K562 (cell line): ENCODE data around the gene MAGEL2.

Source experiments
- BACH1 ChIP-seq: fragments of 200-800 bp; sonication (Bioruptor generic); IDR thresholded peaks from 2 replicates; pipeline ENCODE4 v1.6.1; 2016; ENCODE audit warnings: missing genetic modification characterization, missing compliant biosample characterization
- HCFC1 ChIP-seq: IDR thresholded peaks from 2 replicates; pipeline ENCODE4 v1.6.1; 2012; ENCODE audit warnings: low read depth, low read length, improper control_type of control experiment
- PCBP1 ChIP-seq: fragments of 200-400 bp; formaldehyde crosslinking; IDR thresholded peaks from 2 replicates; pipeline ENCODE4 v1.6.1; 2018; ENCODE audit warnings: mild to moderate bottlenecking, low read depth, low read length; ENCODE audit not compliant: poor library complexity, severe bottlenecking
- ZBTB1 ChIP-seq: sonication (generic); formaldehyde crosslinking; IDR thresholded peaks from 2 replicates; pipeline ENCODE4 v1.8.1; 2023; ENCODE audit warnings: missing genetic modification reagents, low read depth, mild to moderate bottlenecking, borderline replicate concordance

DNA sequence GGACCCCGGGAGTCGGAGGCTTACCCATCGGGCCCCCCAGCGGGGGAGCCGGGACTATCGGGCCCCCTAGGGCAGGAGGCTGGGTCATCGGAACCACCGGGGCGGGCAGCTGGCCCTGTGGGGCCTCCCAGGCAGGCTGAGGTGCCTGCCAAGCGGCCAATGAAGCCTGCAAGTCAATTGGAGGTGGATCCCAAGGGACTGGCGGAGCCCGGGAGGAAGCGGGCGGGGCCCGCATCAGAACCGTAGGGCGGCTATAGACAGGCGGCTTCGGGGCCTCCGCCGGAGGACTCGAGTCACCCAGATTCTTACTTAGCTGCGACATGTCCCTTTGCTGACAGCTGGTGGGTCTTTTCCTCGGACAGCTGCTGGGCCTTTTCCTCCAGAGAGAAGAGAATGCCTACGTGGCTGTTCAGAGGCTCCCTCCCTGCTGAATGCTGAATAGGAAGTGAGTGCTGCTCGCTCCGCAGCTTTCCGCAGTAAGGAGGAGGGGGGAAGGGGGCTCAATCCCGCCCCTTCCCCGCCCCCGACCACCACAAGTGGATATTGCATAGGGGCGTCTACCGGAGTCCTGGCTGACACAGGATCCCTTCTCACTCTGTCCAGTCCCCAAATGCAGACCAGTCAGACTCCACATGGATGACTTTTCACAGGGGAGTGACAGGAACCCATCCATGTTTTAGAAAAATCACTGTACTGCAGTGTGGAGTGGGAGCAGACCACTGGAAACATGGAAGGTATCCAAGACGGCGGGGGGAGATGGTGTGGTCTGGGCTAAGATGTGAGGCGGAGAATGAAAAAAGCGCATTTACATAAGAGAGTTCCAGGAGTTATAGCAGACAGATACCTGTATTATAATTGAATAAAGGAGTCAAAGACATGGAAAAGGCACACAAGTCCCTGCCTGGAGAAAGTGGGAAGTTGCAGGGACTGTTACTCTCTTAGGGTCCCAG lies at the start of gene MAGEL2:
- TF ChIP-seq PCBP1 (no peak), ZBTB1 (no peak), HCFC1 (no peak), BACH1 (tag) (no peak)
